ENCODE measurements around the gene FIGNL2.

The FIGNL2 gene

GRCh38 chr12:51818566-51819300, 29.8 kb downstream of the FIGNL2 start:
- peak overlapping the region; percentile 95 for H3K27ac ChIP-seq
- no peak for TF ChIP-seq CTCF (conservative IDR thresholded peaks at IDR 0.05)

GRCh38 chr12:51818086-51818485, 30.4 kb downstream of the FIGNL2 start:
- no peak overlapping the region for H3K27ac ChIP-seq
- TF ChIP-seq CTCF (conservative IDR thresholded peaks at IDR 0.05) = no peak

- TF ChIP-seq CTCF (conservative IDR thresholded peaks at IDR 0.05) = no peak
- H3K27ac ChIP-seq = no peak overlapping the region
These were observed 31.2 kb downstream of the FIGNL2 start for GRCh38 chr12:51817027-51817953.

GRCh38 chr12:51815571-51815970, 32.9 kb downstream of the FIGNL2 start:
- TF ChIP-seq CTCF (conservative IDR thresholded peaks at IDR 0.05) = no peak

GRCh38 chr12:51814311-51815088, 34.0 kb downstream of the FIGNL2 start:
- H3K27ac ChIP-seq = peak overlapping the region; percentile 77
- TF ChIP-seq CTCF (conservative IDR thresholded peaks at IDR 0.05) = peak; percentile 94

More at GRCh38 chr12:51815571-51815970, 32.9 kb downstream of the FIGNL2 start:
- peak overlapping the region; percentile 77; the same call in 1 of the 2 replicates for H3K27ac ChIP-seq

- TF ChIP-seq CTCF (conservative IDR thresholded peaks at IDR 0.05) = no peak
- peak overlapping the region; percentile 77 for H3K27ac ChIP-seq
These were observed 34.6 kb downstream of the FIGNL2 start for GRCh38 chr12:51813931-51814310.

- TF ChIP-seq CTCF (conservative IDR thresholded peaks at IDR 0.05) = no peak
- no peak overlapping the region for H3K27ac ChIP-seq
These were observed 35.6 kb downstream of the FIGNL2 start for GRCh38 chr12:51812871-51813270.
